GM23248 (cell line): ENCODE measurements around the gene ZNF575.

Experiments used
- EZH2 ChIP-seq: fragments of 200-600 bp; sonication (generic); IDR thresholded peaks from 2 replicates; pipeline ENCODE4 v1.6.1; 2018; ENCODE audit warnings: antibody characterized with exemption, mild to moderate bottlenecking; ENCODE audit not compliant: insufficient read depth, poor library complexity, severe bottlenecking
- EZH2phosphoT487 ChIP-seq: fragments of 200-600 bp; sonication (generic); IDR thresholded peaks from 2 replicates; pipeline ENCODE4 v1.6.1; 2018; ENCODE audit warnings: antibody characterized with exemption, moderate library complexity, mild to moderate bottlenecking, low read depth; ENCODE audit not compliant: insufficient read depth

DNA sequence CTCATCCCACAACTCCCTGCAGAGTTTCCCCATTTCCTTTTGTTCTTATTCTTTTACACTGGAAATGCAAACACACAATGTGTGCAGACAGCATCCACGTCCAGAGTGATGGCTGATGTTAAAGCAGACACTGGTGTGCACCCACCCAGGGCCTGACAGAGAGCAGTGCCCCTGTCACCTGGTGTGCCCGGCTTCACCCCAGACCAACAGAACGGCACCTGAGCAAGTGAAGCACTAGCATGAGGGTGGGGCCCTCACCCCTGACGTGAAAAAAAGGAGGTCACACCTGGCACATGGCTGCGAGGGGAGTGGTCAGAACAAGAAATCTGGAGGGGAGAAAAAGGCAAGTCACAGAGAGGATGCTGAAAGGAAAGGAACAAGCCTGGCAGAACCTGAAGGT is 12.3 kb downstream of the ZNF575 start:
- TF ChIP-seq EZH2 = no peak
- TF ChIP-seq EZH2phosphoT487 = no peak
